Endodermal cell (in vitro differentiated cells): ENCODE measurements around the gene OR2A12. TPM values are rescaled to one million over a fixed set of nuclear protein-coding genes. Genes with fewer than 3 reads are reported as not detected.

Experiments used
- DNase-seq: peaks from one replicate; pipeline ENCODE4 v3.0.0-alpha.2; 2017
- H3K27ac ChIP-seq: 2 replicates; pipeline ENCODE4 v1.5.1; 2013; ENCODE audit warnings: mild to moderate bottlenecking, low read depth, low read length, moderate library complexity
- H3K27me3 ChIP-seq: 2 replicates; pipeline ENCODE4 v1.6.1; 2013; ENCODE audit warnings: mild to moderate bottlenecking, low read length, moderate library complexity; ENCODE audit not compliant: insufficient read depth, control insufficient read depth, poor library complexity, severe bottlenecking
- H3K36me3 ChIP-seq: 2 replicates; pipeline ENCODE4 v1.7.0; 2013; ENCODE audit warnings: mild to moderate bottlenecking, low read length, moderate library complexity; ENCODE audit not compliant: control insufficient read depth, insufficient read depth
- H3K4me1 ChIP-seq: one replicate; pipeline ENCODE4 v1.7.0; 2013; ENCODE audit warnings: low read length; ENCODE audit not compliant: control insufficient read depth, insufficient read depth
- H3K4me3 ChIP-seq: 2 replicates; pipeline ENCODE4 v1.5.1; 2013; ENCODE audit warnings: mild to moderate bottlenecking, low read length, moderate library complexity
- H3K9ac ChIP-seq: 2 replicates; pipeline ENCODE4 v1.6.1; 2013; ENCODE audit warnings: mild to moderate bottlenecking, low read length, moderate library complexity; ENCODE audit not compliant: poor library complexity, severe bottlenecking; ENCODE audit errors: extremely low read depth
- H3K9me3 ChIP-seq: 2 replicates; pipeline ENCODE4 v1.6.1; 2013; ENCODE audit warnings: mild to moderate bottlenecking, low read length, moderate library complexity; ENCODE audit not compliant: control insufficient read depth
- H3K27ac Mint-ChIP-seq: 2 replicates; pipeline ENCODE4 v1.8.0; 2020; ENCODE audit warnings: mixed read lengths
- H3K27me3 Mint-ChIP-seq: 2 replicates; pipeline ENCODE4 v1.8.0; 2021; ENCODE audit warnings: mild to moderate bottlenecking, mixed read lengths; ENCODE audit not compliant: insufficient read depth
- H3K36me3 Mint-ChIP-seq: 2 replicates; pipeline ENCODE4 v1.8.0; 2020; ENCODE audit warnings: low read depth, mixed read lengths
- H3K4me1 Mint-ChIP-seq: 2 replicates; pipeline ENCODE4 v1.8.0; 2020; ENCODE audit warnings: mixed read lengths
- H3K4me3 Mint-ChIP-seq: 2 replicates; pipeline ENCODE4 v1.8.0; 2020; ENCODE audit warnings: mild to moderate bottlenecking, moderate library complexity, mixed read lengths
- H3K9me3 Mint-ChIP-seq: 2 replicates; pipeline ENCODE4 v1.8.0; 2020; ENCODE audit warnings: mild to moderate bottlenecking, mixed read lengths
- CTCF ChIP-seq: fragments of 200-600 bp; sonication (generic); conservative IDR thresholded peaks from 2 replicates; pipeline ENCODE4 v1.5.0; 2021; ENCODE audit warnings: antibody characterized with exemption, mild to moderate bottlenecking
- WGBS, 2 experiments: methylation state at CpG; one replicate each; pipeline versions ENCODE4 v1.1.5 to v1.1.7; 2013; ENCODE audit warnings: missing lambda C conversion rate in 2 of 2, mixed read lengths in 1 of 2; ENCODE audit not compliant: insufficient coverage in 1 of 2, insufficient read length in 1 of 2; 5-methylcytosine and 5-hydroxymethylcytosine counted together
- total RNA-seq, 2 donors: library from RNA; stranded (reverse); fragmentation: NEBNext Ultra II Directional in 1 of 2; extraction: Animal tissue kit (Norgen Biotek cat#: 25700) in 1 of 2; gene quantifications; 2 replicates in 1 of 2; 3 replicates in 1 of 2; pipeline ENCODE4 v1.2.1, GENCODE V29; 2021

The OR2A12 gene
- total RNA-seq, 2 donors from 2014 or later = not detected

DNA sequence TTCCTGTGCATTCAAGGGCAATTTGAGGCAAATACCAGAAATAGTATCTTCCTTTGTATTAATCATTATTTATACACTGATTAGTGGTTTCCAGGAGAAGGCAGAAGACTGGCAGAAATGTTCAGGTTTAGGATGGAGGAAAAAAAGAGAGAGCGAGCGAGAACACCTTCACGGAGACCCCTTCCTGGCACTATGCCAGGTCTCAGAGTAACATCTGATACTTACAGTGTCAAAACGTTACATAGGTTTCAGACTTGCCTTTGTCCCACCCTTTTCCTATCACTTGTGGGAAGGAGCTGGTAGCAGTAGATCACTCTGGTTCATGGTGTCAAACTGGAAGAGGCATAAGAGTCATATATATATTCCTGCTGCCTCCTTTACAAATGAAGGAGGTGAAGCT is 652 bp downstream of the OR2A12 start:
- H3K4me1 ChIP-seq = no peaks in the 10 kb centered on the region
- no peak overlapping the region for H3K9ac ChIP-seq
- peaks cover 3% of the 10 kb centered on the region for H3K9me3 Mint-ChIP-seq
- no peaks in the 10 kb centered on the region for H3K36me3 Mint-ChIP-seq
- H3K36me3 ChIP-seq = no peaks in the 10 kb centered on the region
- no peak for DNase-seq
- no peak overlapping the region for H3K4me3 Mint-ChIP-seq
- no peak for TF ChIP-seq CTCF
- H3K27ac Mint-ChIP-seq = no peak overlapping the region
- no peaks in the 10 kb centered on the region for H3K27me3 Mint-ChIP-seq
- WGBS, 2 experiments = 74 to 83% methylated on average over 2 to 4 of the region's 4 CpGs
- no peaks in the 10 kb centered on the region for H3K27me3 ChIP-seq
- no peak overlapping the region for H3K4me3 ChIP-seq
- H3K4me1 Mint-ChIP-seq = peaks cover 1% of the 10 kb centered on the region
- H3K9me3 ChIP-seq = peaks cover 4% of the 10 kb centered on the region
- H3K27ac ChIP-seq = no peak overlapping the region

DNA sequence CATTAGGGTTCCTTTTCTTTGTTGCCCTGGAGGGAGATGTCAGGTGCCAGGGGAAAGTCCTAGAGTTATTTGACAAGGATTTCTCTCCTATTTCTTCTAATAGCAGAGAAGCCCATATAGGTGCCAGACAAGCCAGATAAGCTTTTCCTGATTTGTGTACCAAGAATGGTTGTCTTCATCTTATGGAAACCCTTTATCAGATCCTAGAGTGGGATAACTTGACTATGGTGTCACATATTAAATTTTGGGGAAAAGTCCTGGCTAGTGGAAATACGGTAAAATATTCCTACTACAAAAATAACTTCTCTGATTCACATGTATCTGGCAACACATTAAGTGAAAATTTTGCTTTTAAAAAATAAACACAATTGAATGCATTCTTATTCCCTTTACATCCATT is 1.2 kb downstream of the OR2A12 start:
- H3K27ac Mint-ChIP-seq = no peak overlapping the region
- no peak overlapping the region for H3K4me3 ChIP-seq
- peaks cover 4% of the 10 kb centered on the region for H3K9me3 ChIP-seq
- H3K27me3 Mint-ChIP-seq = no peaks in the 10 kb centered on the region
- no peak overlapping the region for H3K4me3 Mint-ChIP-seq
- peaks cover 1% of the 10 kb centered on the region for H3K4me1 Mint-ChIP-seq
- H3K9me3 Mint-ChIP-seq = peaks cover 3% of the 10 kb centered on the region
- WGBS, 2 experiments = 100% methylated on average over 1 of the region's 1 CpG; no CpG with 5 or more reads in 1 of the 2 experiments
- H3K36me3 Mint-ChIP-seq = no peaks in the 10 kb centered on the region
- no peak overlapping the region for H3K9ac ChIP-seq
- no peaks in the 10 kb centered on the region for H3K27me3 ChIP-seq
- no peaks in the 10 kb centered on the region for H3K36me3 ChIP-seq
- no peak overlapping the region for H3K27ac ChIP-seq
- no peak for DNase-seq
- no peak for TF ChIP-seq CTCF
- no peaks in the 10 kb centered on the region for H3K4me1 ChIP-seq

DNA sequence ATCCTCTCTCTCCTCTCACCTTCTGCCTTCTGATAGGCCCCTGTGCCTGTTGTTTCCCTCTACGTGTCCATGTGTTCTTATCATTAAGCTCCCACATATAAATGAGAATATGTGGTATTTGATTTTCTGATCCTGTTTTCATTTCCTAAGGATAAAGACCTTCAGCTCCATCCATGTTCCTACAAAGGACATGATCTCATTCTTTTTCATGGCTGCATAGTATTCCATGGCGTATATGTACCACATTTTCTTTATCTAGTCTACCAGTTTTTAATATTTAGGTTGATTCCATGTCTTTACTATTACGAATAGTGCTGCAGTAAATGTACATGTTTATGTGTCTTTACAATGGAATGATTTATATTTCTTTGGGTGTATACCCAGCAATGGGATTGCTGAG is 4.6 kb downstream of the OR2A12 start:
- peaks cover 3% of the 10 kb centered on the region for H3K9me3 Mint-ChIP-seq
- TF ChIP-seq CTCF = no peak
- Histone ChIP-seq H3K27me3 (no peaks in the 10 kb centered on the region), H3K27ac (no peak overlapping the region), H3K4me3 (no peak overlapping the region), H3K9ac (no peak overlapping the region), H3K36me3 (no peaks in the 10 kb centered on the region), H3K9me3 (peaks cover 4% of the 10 kb centered on the region), H3K4me1 (no peaks in the 10 kb centered on the region)
- no peak overlapping the region for H3K4me3 Mint-ChIP-seq
- no peak overlapping the region for H3K27ac Mint-ChIP-seq
- peaks cover 1% of the 10 kb centered on the region for H3K4me1 Mint-ChIP-seq
- no peaks in the 10 kb centered on the region for H3K36me3 Mint-ChIP-seq
- 82 to 100% methylated on average over 1 to 2 of the region's 3 CpGs for WGBS, 2 experiments
- no peaks in the 10 kb centered on the region for H3K27me3 Mint-ChIP-seq
- no peak for DNase-seq
